ENCODE measurements around the gene CPNE9. TPM values are rescaled to one million over a fixed set of nuclear protein-coding genes. Genes with fewer than 3 reads are reported as not detected.

Gene CPNE9
- total RNA-seq, 1 donor from 2014 or later = 0.20 TPM

- ChIA-PET POLR2A (interaction anchor here (6.3 kb wide), 1 partner anchor 39 kb away, joined by 106 read pairs; the partner anchor contains the start of genes ARPC4 and TADA3), CTCF (interaction anchor here (0.7 to 1.6 kb wide), 3 partner anchors 14 to 28 kb away, joined by 3 read pairs; partner anchors contain the start of gene CAMK1)
- DNase-seq (no peak), ATAC-seq (ENCODE audit: low read depth) (no peak)
- Mint-ChIP-seq H3K27ac (no peak overlapping the region), H3K4me3 (no peak overlapping the region), H3K4me1 (peaks cover 40% of the 10 kb centered on the region), H3K27me3 (no peaks in the 10 kb centered on the region), H3K36me3 (ENCODE audit: low read depth) (peaks cover 67% of the 10 kb centered on the region), H3K9me3 (no peaks in the 10 kb centered on the region)
- TF ChIP-seq, protein P1, sequence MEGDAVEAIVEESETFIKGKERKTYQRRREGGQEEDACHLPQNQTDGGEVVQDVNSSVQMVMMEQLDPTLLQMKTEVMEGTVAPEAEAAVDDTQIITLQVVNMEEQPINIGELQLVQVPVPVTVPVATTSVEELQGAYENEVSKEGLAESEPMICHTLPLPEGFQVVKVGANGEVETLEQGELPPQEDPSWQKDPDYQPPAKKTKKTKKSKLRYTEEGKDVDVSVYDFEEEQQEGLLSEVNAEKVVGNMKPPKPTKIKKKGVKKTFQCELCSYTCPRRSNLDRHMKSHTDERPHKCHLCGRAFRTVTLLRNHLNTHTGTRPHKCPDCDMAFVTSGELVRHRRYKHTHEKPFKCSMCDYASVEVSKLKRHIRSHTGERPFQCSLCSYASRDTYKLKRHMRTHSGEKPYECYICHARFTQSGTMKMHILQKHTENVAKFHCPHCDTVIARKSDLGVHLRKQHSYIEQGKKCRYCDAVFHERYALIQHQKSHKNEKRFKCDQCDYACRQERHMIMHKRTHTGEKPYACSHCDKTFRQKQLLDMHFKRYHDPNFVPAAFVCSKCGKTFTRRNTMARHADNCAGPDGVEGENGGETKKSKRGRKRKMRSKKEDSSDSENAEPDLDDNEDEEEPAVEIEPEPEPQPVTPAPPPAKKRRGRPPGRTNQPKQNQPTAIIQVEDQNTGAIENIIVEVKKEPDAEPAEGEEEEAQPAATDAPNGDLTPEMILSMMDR (IDR thresholded peaks at IDR 0.05) = no peak
- intact Hi-C loops (cut with micrococcal nuclease) = no loop called here
These were observed 51.0 kb downstream of the CPNE9 start for GRCh38 chr3:9754678-9755077.

GRCh38 chr3:9757427-9757826 lies 53.8 kb downstream of the CPNE9 start:
- no peak for ATAC-seq (ENCODE audit: low read depth)
- H3K36me3 Mint-ChIP-seq (ENCODE audit: low read depth) = peaks cover 55% of the 10 kb centered on the region

GRCh38 chr3:9760779-9761505 lies 57.3 kb downstream of the CPNE9 start:
- H3K4me1 Mint-ChIP-seq = no peaks in the 10 kb centered on the region
- DNase-seq = no peak
- TF ChIP-seq, protein P1 (IDR thresholded peaks at IDR 0.05) = no peak
- ChIA-PET POLR2A (no interaction called here), CTCF (no interaction called here)
- intact Hi-C loops (cut with micrococcal nuclease) = no loop called here
- H3K4me3 Mint-ChIP-seq = no peak overlapping the region
- H3K36me3 Mint-ChIP-seq (ENCODE audit: low read depth) = peaks cover 32% of the 10 kb centered on the region
- no peaks in the 10 kb centered on the region for H3K9me3 Mint-ChIP-seq
- no peak for ATAC-seq (ENCODE audit: low read depth)
- H3K27me3 Mint-ChIP-seq = no peaks in the 10 kb centered on the region
- no peak overlapping the region for H3K27ac Mint-ChIP-seq

More at GRCh38 chr3:9757427-9757826, 53.8 kb downstream of the CPNE9 start:
- H3K27ac Mint-ChIP-seq = no peak overlapping the region
- H3K4me3 Mint-ChIP-seq = no peak overlapping the region
- H3K4me1 Mint-ChIP-seq = peaks cover 13% of the 10 kb centered on the region
- H3K9me3 Mint-ChIP-seq = no peaks in the 10 kb centered on the region
- intact Hi-C loops (cut with micrococcal nuclease) = no loop called here
- ChIA-PET CTCF (no interaction called here), POLR2A (no interaction called here)
- TF ChIP-seq, protein P1 (IDR thresholded peaks at IDR 0.05) = no peak
- no peak for DNase-seq
- no peaks in the 10 kb centered on the region for H3K27me3 Mint-ChIP-seq

GRCh38 chr3:9761919-9762318 lies 58.3 kb downstream of the CPNE9 start:
- DNase-seq (no peak), ATAC-seq (ENCODE audit: low read depth) (no peak)
- no peaks in the 10 kb centered on the region for H3K9me3 Mint-ChIP-seq
- ChIA-PET POLR2A (no interaction called here), CTCF (interaction anchor here (0.6 kb wide), 1 partner anchor 9 kb away, joined by 5 read pairs; no protein-coding TSS in a partner anchor)
- H3K36me3 Mint-ChIP-seq (ENCODE audit: low read depth) = peaks cover 23% of the 10 kb centered on the region
- TF ChIP-seq, protein P1 (IDR thresholded peaks at IDR 0.05) = no peak
- no peak overlapping the region for H3K27ac Mint-ChIP-seq
- no peak overlapping the region for H3K4me3 Mint-ChIP-seq
- intact Hi-C loops (cut with micrococcal nuclease) = no loop called here
- no peaks in the 10 kb centered on the region for H3K4me1 Mint-ChIP-seq
- no peaks in the 10 kb centered on the region for H3K27me3 Mint-ChIP-seq

- peak overlapping the region; percentile 18 for H3K27ac Mint-ChIP-seq
These were observed 59.2 kb downstream of the CPNE9 start for GRCh38 chr3:9762871-9763270.

More at GRCh38 chr3:9762871-9763270, 59.2 kb downstream of the CPNE9 start:
- no peak overlapping the region for H3K4me3 Mint-ChIP-seq
- ATAC-seq (ENCODE audit: low read depth) (no peak), DNase-seq (no peak)
- CTCF ChIA-PET = no interaction called here
- H3K9me3 Mint-ChIP-seq = no peaks in the 10 kb centered on the region
- POLR2A ChIA-PET = interaction anchor here (0.6 kb wide), 1 partner anchor 41 kb away, joined by 3 read pairs; no protein-coding TSS in a partner anchor
- TF ChIP-seq, protein P1 (IDR thresholded peaks at IDR 0.05) = no peak
- no peaks in the 10 kb centered on the region for H3K4me1 Mint-ChIP-seq
- intact Hi-C loops (cut with micrococcal nuclease) = no loop called here
- H3K36me3 Mint-ChIP-seq (ENCODE audit: low read depth) = peaks cover 19% of the 10 kb centered on the region
- no peaks in the 10 kb centered on the region for H3K27me3 Mint-ChIP-seq
